ENCODE measurements around the gene NTRK2. TPM values are rescaled to one million over a fixed set of nuclear protein-coding genes. Genes with fewer than 3 reads are reported as not detected.

The NTRK2 gene
- total RNA-seq, 1 experiment from 2014 or later = not detected

GRCh38 chr9:84992381-84992780, 322.9 kb downstream of the NTRK2 start:
- H3K4me3 ChIP-seq (ENCODE audit: low read length) = no peak overlapping the region
- DNase-seq = no peak
- no peaks in the 10 kb centered on the region for H3K36me3 ChIP-seq (ENCODE audit: insufficient read depth, low read length)
- no peaks in the 10 kb centered on the region for H3K79me2 ChIP-seq (ENCODE audit: low read length)
- H3K27me3 ChIP-seq (ENCODE audit: low read length) = no peaks in the 10 kb centered on the region
- no peaks in the 10 kb centered on the region for H3K4me1 ChIP-seq (ENCODE audit: low read length)
- H4K20me1 ChIP-seq (ENCODE audit: insufficient read depth, low read depth, low read length) = no peaks in the 10 kb centered on the region
- H3K9me2 ChIP-seq (replicated peaks; ENCODE audit: insufficient read depth, low read length) = no peaks in the 10 kb centered on the region
- H2AFZ ChIP-seq (ENCODE audit: low read length) = no peak overlapping the region
- no peaks in the 10 kb centered on the region for H3K9me3 ChIP-seq (ENCODE audit: low read length)
- H3K4me2 ChIP-seq (ENCODE audit: low read depth, low read length, poor library complexity, severe bottlenecking) = no peak overlapping the region
- no peak overlapping the region for H3K27ac ChIP-seq (ENCODE audit: low read length)
- no peak overlapping the region for H3K9ac ChIP-seq (ENCODE audit: low read length)

DNA sequence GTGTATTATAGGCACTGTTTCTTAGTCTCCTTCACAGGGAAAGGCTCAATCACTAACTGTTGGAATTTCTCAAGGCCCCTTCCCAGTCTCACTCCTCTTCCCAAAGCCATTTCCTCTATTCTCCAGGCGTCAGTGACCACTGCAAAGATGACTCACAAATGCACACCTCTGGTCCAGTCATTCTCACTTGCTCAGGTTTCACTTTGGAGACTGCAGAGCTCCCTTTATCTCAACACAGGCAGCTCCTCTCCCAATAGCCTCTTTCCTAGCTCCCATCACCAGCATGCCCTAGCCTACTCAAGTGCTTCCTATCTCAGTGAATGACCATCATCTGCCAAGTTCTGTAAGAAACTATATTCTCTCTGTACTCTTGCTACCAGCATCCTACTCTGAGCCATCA, 323.6 kb downstream of the NTRK2 start:
- H3K9me2 ChIP-seq (replicated peaks; ENCODE audit: insufficient read depth, low read length) = no peaks in the 10 kb centered on the region
- no peaks in the 10 kb centered on the region for H4K20me1 ChIP-seq (ENCODE audit: insufficient read depth, low read depth, low read length)
- no peaks in the 10 kb centered on the region for H3K79me2 ChIP-seq (ENCODE audit: low read length)
- H3K9ac ChIP-seq (ENCODE audit: low read length) = no peak overlapping the region
- no peaks in the 10 kb centered on the region for H3K9me3 ChIP-seq (ENCODE audit: low read length)
- no peak overlapping the region for H3K4me2 ChIP-seq (ENCODE audit: low read depth, low read length, poor library complexity, severe bottlenecking)
- no peaks in the 10 kb centered on the region for H3K36me3 ChIP-seq (ENCODE audit: insufficient read depth, low read length)
- H2AFZ ChIP-seq (ENCODE audit: low read length) = no peak overlapping the region
- H3K27me3 ChIP-seq (ENCODE audit: low read length) = no peaks in the 10 kb centered on the region
- no peak overlapping the region for H3K4me3 ChIP-seq (ENCODE audit: low read length)
- no peak overlapping the region for H3K27ac ChIP-seq (ENCODE audit: low read length)
- H3K4me1 ChIP-seq (ENCODE audit: low read length) = no peaks in the 10 kb centered on the region
- no peak for DNase-seq

DNA sequence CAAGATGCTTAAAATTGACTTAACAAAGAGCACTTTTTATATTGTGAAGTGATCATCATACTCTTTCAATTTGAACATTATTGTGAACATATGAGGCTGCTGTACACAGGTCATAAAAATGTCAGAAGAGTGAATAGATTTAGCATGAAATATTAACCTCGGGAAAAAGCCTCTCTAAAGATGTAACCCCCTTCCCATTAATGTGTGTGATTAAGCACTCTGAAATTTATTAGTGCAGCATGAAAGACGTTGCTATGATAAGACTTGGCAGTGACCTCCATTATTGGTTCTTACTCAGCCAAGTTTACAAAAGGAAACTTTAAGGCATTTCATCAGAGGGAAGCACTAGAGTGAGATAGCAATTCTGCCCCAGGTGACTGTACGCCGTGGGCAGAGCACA, 326.5 kb downstream of the NTRK2 start:
- DNase-seq = no peak
- H3K4me3 ChIP-seq (ENCODE audit: low read length) = no peak overlapping the region
- no peaks in the 10 kb centered on the region for H3K36me3 ChIP-seq (ENCODE audit: insufficient read depth, low read length)
- no peak overlapping the region for H3K9ac ChIP-seq (ENCODE audit: low read length)
- H3K9me3 ChIP-seq (ENCODE audit: low read length) = no peaks in the 10 kb centered on the region
- H3K4me2 ChIP-seq (ENCODE audit: low read depth, low read length, poor library complexity, severe bottlenecking) = no peak overlapping the region
- H4K20me1 ChIP-seq (ENCODE audit: insufficient read depth, low read depth, low read length) = no peaks in the 10 kb centered on the region
- no peaks in the 10 kb centered on the region for H3K27me3 ChIP-seq (ENCODE audit: low read length)
- H3K79me2 ChIP-seq (ENCODE audit: low read length) = no peaks in the 10 kb centered on the region
- no peak overlapping the region for H2AFZ ChIP-seq (ENCODE audit: low read length)
- no peak overlapping the region for H3K27ac ChIP-seq (ENCODE audit: low read length)
- no peaks in the 10 kb centered on the region for H3K4me1 ChIP-seq (ENCODE audit: low read length)
- no peaks in the 10 kb centered on the region for H3K9me2 ChIP-seq (replicated peaks; ENCODE audit: insufficient read depth, low read length)

- Histone ChIP-seq H3K36me3 (ENCODE audit: insufficient read depth, low read length) (no peaks in the 10 kb centered on the region), H3K27ac (ENCODE audit: low read length) (no peak overlapping the region), H3K79me2 (ENCODE audit: low read length) (no peaks in the 10 kb centered on the region), H3K27me3 (ENCODE audit: low read length) (no peaks in the 10 kb centered on the region), H4K20me1 (ENCODE audit: insufficient read depth, low read depth, low read length) (no peaks in the 10 kb centered on the region), H3K9ac (ENCODE audit: low read length) (no peak overlapping the region), H2AFZ (ENCODE audit: low read length) (no peak overlapping the region), H3K4me3 (ENCODE audit: low read length) (no peak overlapping the region), H3K9me2 (replicated peaks; ENCODE audit: insufficient read depth, low read length) (no peaks in the 10 kb centered on the region), H3K4me1 (ENCODE audit: low read length) (no peaks in the 10 kb centered on the region), H3K9me3 (ENCODE audit: low read length) (no peaks in the 10 kb centered on the region), H3K4me2 (ENCODE audit: low read depth, low read length, poor library complexity, severe bottlenecking) (no peak overlapping the region)
- no peak for DNase-seq
These were observed 327.2 kb downstream of the NTRK2 start for GRCh38 chr9:84996716-84997115.

- H3K79me2 ChIP-seq (ENCODE audit: low read length) = no peaks in the 10 kb centered on the region
- H2AFZ ChIP-seq (ENCODE audit: low read length) = no peak overlapping the region
- no peaks in the 10 kb centered on the region for H4K20me1 ChIP-seq (ENCODE audit: insufficient read depth, low read depth, low read length)
- no peaks in the 10 kb centered on the region for H3K9me3 ChIP-seq (ENCODE audit: low read length)
- H3K9ac ChIP-seq (ENCODE audit: low read length) = no peak overlapping the region
- H3K4me3 ChIP-seq (ENCODE audit: low read length) = no peak overlapping the region
- no peak overlapping the region for H3K27ac ChIP-seq (ENCODE audit: low read length)
- H3K36me3 ChIP-seq (ENCODE audit: insufficient read depth, low read length) = no peaks in the 10 kb centered on the region
- no peak overlapping the region for H3K4me2 ChIP-seq (ENCODE audit: low read depth, low read length, poor library complexity, severe bottlenecking)
- H3K27me3 ChIP-seq (ENCODE audit: low read length) = no peaks in the 10 kb centered on the region
- no peak for DNase-seq
- no peaks in the 10 kb centered on the region for H3K9me2 ChIP-seq (replicated peaks; ENCODE audit: insufficient read depth, low read length)
- H3K4me1 ChIP-seq (ENCODE audit: low read length) = no peaks in the 10 kb centered on the region
These were observed 327.9 kb downstream of the NTRK2 start for GRCh38 chr9:84997472-84997871.

DNA sequence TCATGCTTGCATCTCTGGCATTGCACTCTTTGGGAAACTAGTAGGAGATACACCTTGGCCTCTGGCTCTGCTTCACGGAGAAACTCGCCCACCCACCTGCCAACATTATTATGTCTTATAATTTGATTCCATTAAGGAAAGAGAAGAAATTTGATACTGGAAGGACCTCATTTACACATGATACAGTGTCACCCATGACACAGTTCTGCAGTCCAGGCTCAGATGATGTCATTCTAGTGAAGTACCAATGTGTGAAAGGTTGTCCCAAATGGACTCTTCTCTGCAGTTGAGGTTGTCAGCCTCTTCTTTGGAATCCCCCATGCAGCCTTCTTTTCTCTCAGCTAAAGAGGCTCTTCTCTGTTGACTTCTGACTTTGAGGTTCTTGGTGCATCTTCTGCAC, 329.1 kb downstream of the NTRK2 start:
- Histone ChIP-seq H2AFZ (ENCODE audit: low read length) (no peak overlapping the region), H3K4me2 (ENCODE audit: low read depth, low read length, poor library complexity, severe bottlenecking) (no peak overlapping the region), H3K27me3 (ENCODE audit: low read length) (no peaks in the 10 kb centered on the region), H3K4me1 (ENCODE audit: low read length) (no peaks in the 10 kb centered on the region), H3K9me3 (ENCODE audit: low read length) (no peaks in the 10 kb centered on the region), H3K27ac (ENCODE audit: low read length) (no peak overlapping the region), H3K36me3 (ENCODE audit: insufficient read depth, low read length) (no peaks in the 10 kb centered on the region), H3K9ac (ENCODE audit: low read length) (no peak overlapping the region), H3K4me3 (ENCODE audit: low read length) (no peak overlapping the region), H4K20me1 (ENCODE audit: insufficient read depth, low read depth, low read length) (no peaks in the 10 kb centered on the region), H3K79me2 (ENCODE audit: low read length) (no peaks in the 10 kb centered on the region), H3K9me2 (replicated peaks; ENCODE audit: insufficient read depth, low read length) (no peaks in the 10 kb centered on the region)
- DNase-seq = no peak

DNA sequence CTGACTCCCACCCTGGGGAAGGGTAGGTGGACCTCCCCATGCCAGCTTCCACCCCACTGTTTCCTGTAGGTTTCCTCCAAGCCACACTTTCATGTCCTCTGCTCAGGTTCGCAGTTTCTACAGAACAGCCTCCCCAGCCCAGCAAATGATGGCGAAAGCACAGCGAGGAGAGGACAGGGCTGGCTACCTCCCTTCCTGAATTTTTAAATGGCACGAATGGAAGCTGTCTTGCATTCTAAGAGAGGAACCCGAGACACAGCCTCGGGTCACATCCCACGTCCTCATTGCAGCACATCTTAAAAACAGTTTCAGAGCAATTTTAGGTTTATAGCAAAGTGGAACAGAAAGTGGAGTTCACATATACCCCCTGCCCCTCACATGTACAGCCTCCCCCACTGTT, 330.3 kb downstream of the NTRK2 start:
- H3K4me1 ChIP-seq (ENCODE audit: low read length) = peaks cover 2% of the 10 kb centered on the region; the same call in 1 of the 2 replicates
- no peak overlapping the region for H2AFZ ChIP-seq (ENCODE audit: low read length)
- H3K27me3 ChIP-seq (ENCODE audit: low read length) = no peaks in the 10 kb centered on the region
- H3K9me3 ChIP-seq (ENCODE audit: low read length) = no peaks in the 10 kb centered on the region
- H3K79me2 ChIP-seq (ENCODE audit: low read length) = no peaks in the 10 kb centered on the region
- H3K27ac ChIP-seq (ENCODE audit: low read length) = no peak overlapping the region
- no peaks in the 10 kb centered on the region for H4K20me1 ChIP-seq (ENCODE audit: insufficient read depth, low read depth, low read length)
- DNase-seq = no peak
- H3K9me2 ChIP-seq (replicated peaks; ENCODE audit: insufficient read depth, low read length) = no peaks in the 10 kb centered on the region
- H3K4me3 ChIP-seq (ENCODE audit: low read length) = no peak overlapping the region
- no peak overlapping the region for H3K4me2 ChIP-seq (ENCODE audit: low read depth, low read length, poor library complexity, severe bottlenecking)
- H3K9ac ChIP-seq (ENCODE audit: low read length) = no peak overlapping the region
- H3K36me3 ChIP-seq (ENCODE audit: insufficient read depth, low read length) = no peaks in the 10 kb centered on the region

DNA sequence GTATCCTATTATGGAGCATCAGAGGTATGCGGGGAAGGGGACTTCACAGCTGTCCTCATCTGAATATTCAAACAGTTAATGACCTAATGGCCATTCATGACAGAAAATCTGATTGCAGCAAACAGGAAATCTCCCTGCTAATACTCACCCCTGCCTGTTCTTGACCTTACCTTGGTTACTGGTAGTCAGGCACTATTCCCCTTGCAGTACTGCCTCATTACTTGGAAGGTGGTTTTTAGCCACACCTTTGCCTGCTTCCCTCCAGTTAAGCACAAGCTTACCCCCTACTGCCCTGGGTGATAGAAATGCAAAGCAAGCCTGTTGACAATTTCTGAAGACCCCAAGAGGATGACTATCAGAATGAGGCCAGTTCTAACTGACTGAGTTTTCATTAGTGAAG, 332.4 kb downstream of the NTRK2 start:
- Histone ChIP-seq H3K4me2 (ENCODE audit: low read depth, low read length, poor library complexity, severe bottlenecking) (no peak overlapping the region), H3K36me3 (ENCODE audit: insufficient read depth, low read length) (no peaks in the 10 kb centered on the region)
- no peak for DNase-seq

More for the DNA sequence above, 332.4 kb downstream of the NTRK2 start:
- H4K20me1 ChIP-seq (ENCODE audit: insufficient read depth, low read depth, low read length) = no peaks in the 10 kb centered on the region
- no peaks in the 10 kb centered on the region for H3K9me2 ChIP-seq (replicated peaks; ENCODE audit: insufficient read depth, low read length)
- no peaks in the 10 kb centered on the region for H3K79me2 ChIP-seq (ENCODE audit: low read length)
- no peak overlapping the region for H3K4me3 ChIP-seq (ENCODE audit: low read length)
- H3K9me3 ChIP-seq (ENCODE audit: low read length) = no peaks in the 10 kb centered on the region
- no peak overlapping the region for H2AFZ ChIP-seq (ENCODE audit: low read length)
- H3K27ac ChIP-seq (ENCODE audit: low read length) = no peak overlapping the region
- no peak overlapping the region for H3K9ac ChIP-seq (ENCODE audit: low read length)
- no peaks in the 10 kb centered on the region for H3K27me3 ChIP-seq (ENCODE audit: low read length)
- peaks cover 3% of the 10 kb centered on the region; the same call in 1 of the 2 replicates for H3K4me1 ChIP-seq (ENCODE audit: low read length)

Data from Karpas-422 (cell line).